ENCODE measurements around the gene LRGUK. TPM values are rescaled to one million over a fixed set of nuclear protein-coding genes. Genes with fewer than 3 reads are reported as not detected.

The LRGUK gene
- total and polyA plus RNA-seq, 2 of the 4 experiments (the other 2 are of a cell fraction), result 0.07 TPM; not detected in 1

- Histone ChIP-seq H3K9me3 (ENCODE audit: control insufficient read depth, insufficient read depth, low read length) (no peaks in the 10 kb centered on the region), H3K79me1 (ENCODE audit: low read depth in 1 of 2, low read length in 2 of 2) (no peaks in the 10 kb centered on the region), H3K27ac (ENCODE audit: insufficient read depth, low read length) (no peak overlapping the region), H3K36me3 (ENCODE audit: control insufficient read depth, insufficient read depth, low read length) (peaks cover 4% of the 10 kb centered on the region), H4K20me1 (ENCODE audit: insufficient read depth, low read length) (no peaks in the 10 kb centered on the region), H3K4me1 (ENCODE audit: control insufficient read depth, insufficient read depth, low read length) (no peaks in the 10 kb centered on the region), H2BK15ac (ENCODE audit: low read depth, low read length) (no peak overlapping the region), H2BK20ac (ENCODE audit: low read depth, low read length) (no peak overlapping the region), H3K56ac (ENCODE audit: extremely low read depth, insufficient read depth, low read length) (no peak overlapping the region), H3K9ac (ENCODE audit: low read depth, low read length) (no peak overlapping the region), H3K4ac (ENCODE audit: low read depth, low read length) (no peak overlapping the region), H2BK120ac (ENCODE audit: low read depth, low read length) (no peak overlapping the region), H3K27me3 (ENCODE audit: control insufficient read depth, insufficient read depth, low read length) (peaks cover 7% of the 10 kb centered on the region; the same call in 1 of the 2 replicates), H2AK9ac (replicated peaks; ENCODE audit: low read depth, low read length, poor library complexity) (no peak overlapping the region), H2AK5ac (ENCODE audit: low read depth, low read length) (no peak overlapping the region), H3K4me3 (ENCODE audit: insufficient read depth, low read depth, low read length) (no peak overlapping the region), H4K5ac (ENCODE audit: low read depth, low read length) (no peak overlapping the region), H3K18ac (ENCODE audit: low read depth, low read length) (no peak overlapping the region), H3K14ac (replicated peaks; ENCODE audit: low read depth, low read length) (no peak overlapping the region), H3K4me2 (ENCODE audit: low read depth, low read length) (no peak overlapping the region), H2BK5ac (ENCODE audit: low read depth, low read length, poor library complexity, severe bottlenecking) (no peak overlapping the region), H2AFZ (replicated peaks; ENCODE audit: low read length, poor library complexity) (no peak overlapping the region), H3K9me1 (ENCODE audit: insufficient read depth, low read length) (no peaks in the 10 kb centered on the region; the same call in 1 of the 2 replicates), H4K8ac (ENCODE audit: low read depth in 2 of 2, low read length in 2 of 2) (no peak overlapping the region), H3K23ac (ENCODE audit: low read depth, low read length) (no peak overlapping the region), H4K91ac (ENCODE audit: insufficient read depth, low read depth, low read length) (no peak overlapping the region)
- BruUV-seq (replicated peaks), result no TSS peak
- intact Hi-C loops (cut with micrococcal nuclease), result no loop called here
- CTCF ChIA-PET, result interaction anchor here (1.2 kb wide), 1 partner anchor 148 kb away, joined by 4 read pairs; no protein-coding TSS in a partner anchor
- no peak for TF ChIP-seq FOS (IDR thresholded peaks at IDR 0.05; ENCODE audit: low read depth, low read length)
- TF ChIP-seq CEBPB (IDR thresholded peaks at IDR 0.05; ENCODE audit: low read depth, low read length), result no peak
- TF ChIP-seq MAFK (IDR thresholded peaks at IDR 0.05; ENCODE audit: low read depth, low read length), result no peak
- TF ChIP-seq SMC3 (IDR thresholded peaks at IDR 0.05; ENCODE audit: low read depth, low read length), result no peak
- no peak for TF ChIP-seq MAZ (IDR thresholded peaks at IDR 0.05; ENCODE audit: borderline replicate concordance, low read depth, low read length)
- TF ChIP-seq RAD21 (IDR thresholded peaks at IDR 0.05; ENCODE audit: low read length), result no peak
- TF ChIP-seq RFX5 (IDR thresholded peaks at IDR 0.05; ENCODE audit: low read depth, low read length), result no peak
- TF ChIP-seq BHLHE40 (IDR thresholded peaks at IDR 0.05; ENCODE audit: low read depth, low read length), result no peak
- TF ChIP-seq ELK1 (IDR thresholded peaks at IDR 0.05; ENCODE audit: borderline replicate concordance, low read depth, low read length), result no peak
- no peak for TF ChIP-seq CHD1 (IDR thresholded peaks at IDR 0.05; ENCODE audit: low read depth, low read length)
- no peak for TF ChIP-seq RCOR1 (IDR thresholded peaks at IDR 0.05; ENCODE audit: insufficient replicate concordance, low read length)
- no peak for TF ChIP-seq CTCF (conservative IDR thresholded peaks at IDR 0.05; ENCODE audit: low read depth, low read length)
- TF ChIP-seq POLR2A (IDR thresholded peaks at IDR 0.05; ENCODE audit: low read depth, low read length), result no peak
- no peak for TF ChIP-seq USF2 (IDR thresholded peaks at IDR 0.05; ENCODE audit: low read depth, low read length)
- no peak for TF ChIP-seq NFE2L2 (IDR thresholded peaks at IDR 0.05; ENCODE audit: low read depth, low read length)
- no peak for TF ChIP-seq MXI1 (IDR thresholded peaks at IDR 0.05; ENCODE audit: borderline replicate concordance, low read depth, low read length)
- POLR2A ChIA-PET (ENCODE audit: unreplicated experiment), result no interaction called here
- dilution Hi-C loops (cut with HindIII; ENCODE audit: low sequenced_read_pairs, unreplicated experiment), result no loop called here
- ATAC-seq (ENCODE audit: low read depth) (no peak), DNase-seq (no peak)
- in situ Hi-C loops (cut with MboI; ENCODE audit: low sequenced_read_pairs), result no loop called here
- WGBS, 2 experiments (ENCODE audit: extremely low coverage in 2 of 2, insufficient read length in 1 of 2), result 80% methylated on average over 2 of the region's 7 CpGs; no CpG with 5 or more reads in 1 of the 2 experiments
Observed at GRCh38 chr7:134289423-134289822, 162.3 kb downstream of the LRGUK start.
